CD4-positive, alpha-beta T cell treated with Interleukin-17A for 4 hours (primary cell): ENCODE results near the gene TRIM2.
"Not testable (repeated sequence)": the region's sequence is repeated elsewhere in the genome, so short reads cannot be mapped to it uniquely, and the experiment has no call there.

Source experiments
- DNase-seq: peaks from one replicate; pipeline ENCODE4 v3.0.0-alpha.2; 2020; ENCODE audit warnings: mixed read lengths

Gene TRIM2

DNA sequence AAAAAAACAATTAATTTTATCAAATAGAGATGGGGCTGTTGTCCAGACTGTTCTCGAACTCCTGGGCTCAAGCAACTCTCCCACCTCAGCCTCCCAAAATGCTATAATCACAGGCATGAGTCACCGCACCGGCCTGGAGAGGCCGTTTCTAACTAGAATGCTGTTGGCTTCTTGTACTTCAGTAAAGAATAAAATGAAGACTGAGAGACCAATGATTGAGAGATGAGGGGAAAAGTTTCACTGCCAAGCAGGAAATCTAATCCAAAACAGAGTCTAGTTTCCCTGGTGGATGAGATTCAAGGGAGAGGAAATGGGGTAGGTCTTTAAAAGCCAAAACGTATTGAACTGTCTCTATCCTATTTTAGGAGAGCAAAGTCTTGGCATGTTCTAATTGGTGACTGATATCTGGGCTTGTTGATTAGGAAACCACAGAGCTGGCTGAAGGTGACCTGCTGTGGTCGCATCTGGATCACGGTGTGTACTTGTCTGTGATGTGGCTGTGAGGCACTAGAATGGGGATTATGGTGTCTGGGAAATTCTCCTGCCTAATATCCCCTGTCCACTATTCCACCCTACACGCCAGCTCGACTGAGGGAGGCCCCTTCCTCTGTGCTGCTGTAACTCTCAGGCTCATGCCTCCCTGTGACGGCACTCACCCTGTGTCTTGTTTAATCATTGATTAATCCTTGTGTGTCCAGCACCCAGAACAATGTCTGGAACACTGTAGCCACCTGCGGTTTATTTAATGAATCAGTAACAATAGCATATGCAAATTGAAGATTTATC, 15.0 kb upstream of the TRIM2 start:
- no peak for DNase-seq

DNA sequence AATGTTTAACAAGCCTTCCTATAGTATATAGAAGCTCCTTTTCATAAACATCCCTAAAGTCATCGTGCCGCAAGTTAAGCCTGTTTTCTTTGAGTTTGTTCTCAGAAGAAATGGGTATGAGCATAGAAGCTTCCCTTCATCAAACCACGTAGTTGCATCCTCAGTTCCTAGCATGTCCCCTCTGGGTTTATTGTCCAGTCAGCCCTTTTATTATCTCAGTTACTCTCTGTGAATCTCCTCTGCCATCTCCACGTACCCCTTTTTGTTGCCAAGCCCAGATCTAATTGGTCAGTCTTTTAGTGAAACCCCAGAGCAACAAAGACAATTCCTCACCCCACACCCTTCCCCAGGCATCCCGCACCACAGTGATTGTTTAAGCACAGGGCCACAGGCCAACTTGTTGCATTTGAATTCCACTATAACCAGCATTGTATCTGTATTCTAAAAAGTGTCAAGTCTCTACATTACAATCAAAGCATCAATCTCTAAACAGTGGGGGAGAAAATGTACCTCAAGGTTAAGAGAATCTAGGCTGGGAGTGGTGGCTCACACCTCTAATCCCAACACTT, 12.4 kb upstream of the TRIM2 start:
- no peak for DNase-seq

DNA sequence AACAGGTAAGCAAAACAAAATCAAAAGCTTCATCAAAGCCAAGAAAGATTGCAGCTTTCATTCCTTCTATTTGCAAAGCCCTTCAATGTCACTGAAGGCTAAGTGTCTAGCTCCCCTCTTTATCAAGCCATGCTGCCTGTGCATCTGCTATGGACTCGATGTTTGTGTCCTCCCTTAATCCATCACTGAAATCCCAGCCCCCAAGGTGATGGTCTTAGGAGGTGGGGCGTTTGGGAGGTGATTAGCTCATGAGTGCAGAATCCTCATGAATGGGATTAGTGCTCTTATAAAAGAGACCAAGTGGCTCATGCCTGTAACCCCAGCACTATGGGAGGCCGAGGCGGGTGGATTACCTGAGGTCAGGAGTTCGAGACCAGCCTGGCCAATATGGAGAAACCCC, 6.9 kb upstream of the TRIM2 start:
- DNase-seq, result no peak

DNA sequence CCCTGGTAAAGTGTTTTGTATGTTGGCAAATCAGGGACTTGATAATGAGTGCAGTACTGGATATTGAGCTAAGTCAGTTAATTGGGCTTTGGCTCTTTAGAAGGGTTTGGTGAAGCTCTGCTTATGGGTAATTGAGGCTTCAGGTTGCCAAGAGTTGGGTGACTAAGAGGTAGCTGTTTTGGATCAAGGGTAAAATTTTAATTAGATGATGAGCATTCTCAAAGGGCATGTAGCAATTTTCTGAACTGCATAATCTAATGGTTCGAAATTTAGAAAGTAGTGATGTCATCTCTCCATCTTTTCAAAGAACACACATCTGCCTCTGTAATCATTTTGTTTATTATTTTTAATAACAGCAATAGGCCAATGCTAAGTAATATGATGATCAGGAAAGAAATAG, 5.5 kb upstream of the TRIM2 start:
- no peak for DNase-seq

DNA sequence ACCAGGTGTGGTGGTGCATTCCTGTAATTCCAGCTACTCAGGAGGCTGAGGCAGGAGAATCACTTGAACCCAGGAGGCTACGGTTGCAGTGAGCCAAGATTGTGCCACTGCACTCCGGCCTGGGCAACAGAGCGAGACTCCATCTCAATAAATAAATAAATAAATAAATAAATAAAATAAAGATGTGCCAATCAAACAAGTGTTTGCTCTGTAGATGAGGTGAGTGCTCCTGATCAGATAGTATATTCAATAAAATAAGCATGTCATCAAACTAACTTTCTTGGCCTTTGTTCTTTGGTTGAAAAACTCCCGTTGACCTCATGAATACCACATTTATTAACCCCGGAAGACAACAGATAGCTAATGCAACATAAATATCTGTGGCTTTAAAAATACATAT, 497 bp upstream of the TRIM2 start:
- DNase-seq, result not testable (repeated sequence)

DNA sequence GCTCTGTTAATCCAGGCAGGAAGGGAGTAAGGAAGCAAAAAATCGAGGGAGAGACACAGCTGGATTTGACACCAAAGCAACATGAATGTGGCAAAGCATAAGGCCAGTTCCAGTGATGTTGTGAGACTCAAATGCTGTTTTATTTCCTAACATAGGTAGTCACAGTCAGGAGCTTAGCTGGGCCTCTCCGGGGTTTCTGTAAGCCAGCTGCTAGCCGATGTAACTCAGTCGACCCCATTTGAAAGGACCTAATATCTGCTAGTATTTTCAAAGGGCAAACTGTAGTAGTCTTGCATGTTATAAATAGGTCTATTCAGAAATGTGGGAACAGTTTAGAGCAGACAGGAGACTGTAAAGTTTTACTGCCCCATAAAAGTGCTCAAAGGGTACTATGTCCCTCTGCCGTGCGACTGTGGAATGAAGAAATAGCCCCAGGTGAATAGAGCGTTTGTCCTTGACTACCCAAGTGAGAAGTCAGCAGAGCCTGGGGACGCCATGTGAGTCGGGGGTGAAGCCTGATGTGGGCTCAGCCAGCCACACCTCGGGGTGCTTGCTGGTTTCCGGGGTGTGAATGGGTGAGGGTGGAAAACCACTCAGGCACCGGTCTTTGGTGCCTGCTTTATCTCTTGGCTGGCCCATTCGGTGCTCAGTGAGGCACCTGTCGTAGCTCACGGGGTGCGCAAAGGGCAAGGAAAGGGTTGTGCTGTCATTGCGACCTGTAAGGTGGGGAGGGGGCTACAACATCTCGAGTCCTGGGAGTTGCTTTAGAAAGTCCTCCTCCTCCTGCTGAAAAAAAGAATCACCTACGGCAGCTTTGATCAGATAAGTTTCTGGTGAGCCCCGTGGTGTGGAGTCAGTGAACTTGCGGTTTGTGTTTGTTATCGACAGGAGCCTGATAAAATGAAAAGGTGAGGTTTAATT, 745 bp downstream of the TRIM2 start:
- peak; percentile 65 for DNase-seq

DNA sequence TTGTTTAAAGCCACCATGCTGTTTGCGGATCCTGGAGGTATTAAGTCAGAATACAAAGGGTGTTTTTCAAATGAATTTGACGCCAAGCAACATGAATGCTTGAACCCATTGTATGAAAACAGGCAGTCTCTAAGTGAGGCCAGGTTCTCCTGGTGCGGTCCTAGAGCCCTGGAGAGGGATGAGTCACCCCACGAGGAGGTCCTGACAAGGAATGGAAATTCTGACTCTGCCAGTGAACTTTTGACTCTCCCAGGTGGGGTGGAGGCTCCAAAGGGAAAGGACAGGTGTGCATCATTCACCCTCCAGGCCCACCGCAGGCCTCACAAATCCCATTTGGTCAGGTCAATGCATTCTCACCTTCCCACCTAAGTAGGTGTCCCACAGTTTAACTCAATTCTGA, 1.5 kb downstream of the TRIM2 start:
- peak; percentile 14 for DNase-seq

DNA sequence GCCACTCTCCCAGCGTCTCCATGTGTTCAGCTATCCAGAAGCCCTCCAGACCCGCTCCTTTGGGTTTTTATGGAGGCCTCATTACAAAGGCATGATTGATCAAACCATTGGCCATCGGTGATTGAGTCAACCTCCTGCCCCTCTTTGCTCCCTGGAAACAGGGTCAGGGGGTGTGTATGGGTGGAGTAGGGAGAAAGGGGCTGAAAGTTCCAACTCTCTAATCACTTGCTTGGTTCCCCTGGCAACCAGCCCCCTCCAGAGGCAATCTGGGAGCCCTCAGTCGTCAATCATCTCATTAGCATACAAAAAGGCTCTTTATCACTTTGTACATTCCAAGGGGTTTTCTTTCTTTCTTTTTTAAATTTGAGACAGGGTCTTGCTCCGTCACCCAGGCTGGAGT, 2.3 kb downstream of the TRIM2 start:
- DNase-seq, result no peak

DNA sequence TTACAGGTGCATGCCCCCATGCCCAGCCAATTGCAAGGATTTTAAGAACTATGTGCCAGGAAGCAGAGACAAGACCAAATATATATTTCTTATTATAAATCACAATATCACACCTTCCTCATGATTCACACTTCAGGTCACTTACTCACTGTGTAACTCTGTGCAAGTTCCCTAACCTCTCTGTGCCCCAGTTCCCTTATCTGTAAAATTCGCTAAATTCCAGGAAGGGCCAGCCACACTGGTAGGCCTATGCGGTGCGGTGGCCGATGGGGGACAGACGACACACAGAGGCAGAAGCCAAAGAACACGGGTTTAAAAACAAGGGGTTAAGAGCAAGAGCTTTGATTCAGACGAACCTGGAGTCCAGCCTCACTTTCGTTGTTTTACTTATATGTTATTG, 2.8 kb downstream of the TRIM2 start:
- no peak for DNase-seq

DNA sequence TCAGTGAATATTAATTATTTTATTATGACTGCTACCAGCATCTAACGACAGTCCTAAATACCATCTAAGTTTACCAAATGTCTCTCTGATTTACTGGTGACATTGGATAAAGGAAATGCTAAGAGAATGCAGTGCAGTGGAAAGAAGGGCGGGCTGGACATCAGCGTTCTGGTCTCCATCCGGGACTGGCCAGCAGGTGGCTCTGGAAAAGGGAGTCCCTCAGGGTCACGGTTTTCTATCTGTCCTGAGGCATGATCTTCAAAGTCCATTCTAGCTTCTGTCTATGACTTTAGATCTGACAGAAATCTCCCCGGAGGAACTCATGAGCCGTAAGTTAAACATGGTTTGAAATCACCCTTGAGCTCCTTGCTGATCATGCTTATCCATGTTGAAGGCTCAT, 3.3 kb downstream of the TRIM2 start:
- DNase-seq, result no peak

DNA sequence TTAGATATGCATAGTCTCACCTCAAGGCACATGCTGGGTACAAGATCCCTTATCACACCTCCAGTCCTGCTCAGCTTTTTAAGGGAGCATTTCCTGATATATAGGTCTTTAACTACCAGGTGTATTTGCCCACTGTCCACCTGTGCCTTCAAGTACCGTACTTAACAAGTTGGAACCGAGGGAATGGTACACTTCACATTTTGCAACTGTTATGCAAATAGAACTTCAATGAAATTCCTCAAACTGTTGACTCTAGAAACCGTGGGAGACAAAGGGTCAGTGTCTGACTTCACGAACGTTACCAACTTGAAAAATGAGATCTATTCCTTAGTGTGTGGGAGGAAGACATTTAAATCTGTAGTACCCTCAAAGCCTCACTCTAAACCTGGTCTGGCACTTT, 5.2 kb downstream of the TRIM2 start:
- DNase-seq, result no peak

DNA sequence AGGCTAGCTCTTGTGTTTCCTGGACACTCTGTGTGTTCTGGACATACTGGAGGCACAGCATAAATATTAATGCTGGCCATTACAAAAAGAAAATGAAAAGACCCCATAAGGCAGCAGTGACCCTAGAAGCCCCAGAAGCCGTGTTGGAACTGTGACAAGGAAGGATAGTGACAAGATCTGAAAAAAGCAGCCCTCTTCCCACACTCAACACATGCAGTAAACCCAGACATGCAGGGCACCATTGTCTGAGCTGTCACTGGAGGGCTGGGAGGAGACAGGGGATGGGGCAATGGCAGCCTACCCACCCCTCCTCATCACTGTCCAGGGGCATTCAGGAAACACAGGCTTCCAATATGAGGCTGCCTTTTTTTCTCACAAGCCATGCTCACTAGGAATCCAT, 6.5 kb downstream of the TRIM2 start:
- DNase-seq, result no peak

DNA sequence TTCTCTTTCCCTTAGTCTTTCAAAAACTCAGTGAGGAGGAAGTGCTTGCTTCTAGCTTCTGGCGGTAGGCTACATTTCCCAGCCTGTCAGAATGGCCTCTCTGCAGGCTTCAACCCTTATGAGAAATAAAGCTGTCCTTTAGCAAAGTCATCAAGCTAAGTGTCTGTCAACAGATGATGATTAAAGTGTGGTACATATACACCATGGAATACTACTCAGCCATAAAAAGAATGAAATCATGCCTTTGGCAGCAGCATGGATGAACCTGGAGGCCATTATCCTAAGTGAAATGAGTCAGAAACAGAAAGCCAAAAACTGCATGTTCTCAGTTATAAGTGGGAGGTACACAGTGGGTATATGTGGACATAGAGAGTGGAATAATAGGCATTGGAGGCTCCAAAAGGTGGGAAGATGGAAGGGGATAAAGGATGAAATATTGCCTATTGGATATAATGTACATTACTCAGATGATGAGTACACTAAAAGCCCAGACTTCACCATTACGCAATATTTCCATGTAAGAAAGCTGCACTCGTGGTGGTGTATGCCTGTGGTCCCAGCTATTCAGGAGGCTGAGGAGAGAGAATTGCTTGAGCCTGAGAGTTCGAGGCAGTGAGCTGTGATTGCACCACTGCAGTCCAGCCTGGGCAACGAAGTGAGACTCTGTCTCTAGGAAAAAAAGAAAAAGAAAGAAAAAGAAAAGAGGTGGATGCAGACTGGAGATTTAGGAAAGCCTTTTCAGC, 7.9 kb downstream of the TRIM2 start:
- no peak for DNase-seq

DNA sequence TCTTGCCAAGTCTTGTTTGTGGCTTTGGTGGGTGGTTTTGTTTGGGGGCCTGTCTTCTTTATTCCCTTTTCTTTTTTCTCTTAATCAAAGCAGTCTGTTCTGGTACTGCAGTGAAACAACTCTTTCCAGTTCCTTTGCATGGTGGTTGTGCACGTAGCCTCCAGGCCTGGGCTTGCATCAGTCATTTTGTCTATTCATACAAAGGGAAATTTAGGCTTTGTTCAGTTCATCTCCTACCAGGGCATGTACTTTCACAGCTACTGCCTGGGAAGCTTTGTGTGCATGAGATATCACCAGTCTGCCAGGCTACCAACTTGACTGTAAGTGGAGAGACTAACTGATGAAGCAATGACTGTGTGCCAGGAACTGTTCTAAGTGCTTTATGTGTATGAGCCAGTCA, 8.5 kb downstream of the TRIM2 start:
- no peak for DNase-seq

DNA sequence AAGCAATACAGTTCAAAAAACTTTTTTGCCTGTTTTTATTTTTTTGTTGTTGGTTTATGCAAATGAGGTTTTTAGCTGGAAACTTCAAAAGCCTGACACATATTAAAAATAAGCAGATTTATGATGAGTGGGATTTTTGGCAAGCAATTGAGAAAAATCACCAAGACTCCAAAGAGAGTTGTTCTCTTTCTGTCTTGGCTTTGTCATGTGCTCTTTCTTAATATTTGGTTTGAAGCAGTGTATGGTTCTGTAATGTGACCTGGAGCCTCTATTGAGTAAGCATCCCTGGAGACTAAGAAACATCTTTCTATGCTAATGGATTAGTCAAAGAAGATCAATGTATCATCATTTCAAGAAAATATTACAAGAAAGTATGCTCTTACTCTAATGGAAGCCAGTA, 11.7 kb downstream of the TRIM2 start:
- no peak for DNase-seq

DNA sequence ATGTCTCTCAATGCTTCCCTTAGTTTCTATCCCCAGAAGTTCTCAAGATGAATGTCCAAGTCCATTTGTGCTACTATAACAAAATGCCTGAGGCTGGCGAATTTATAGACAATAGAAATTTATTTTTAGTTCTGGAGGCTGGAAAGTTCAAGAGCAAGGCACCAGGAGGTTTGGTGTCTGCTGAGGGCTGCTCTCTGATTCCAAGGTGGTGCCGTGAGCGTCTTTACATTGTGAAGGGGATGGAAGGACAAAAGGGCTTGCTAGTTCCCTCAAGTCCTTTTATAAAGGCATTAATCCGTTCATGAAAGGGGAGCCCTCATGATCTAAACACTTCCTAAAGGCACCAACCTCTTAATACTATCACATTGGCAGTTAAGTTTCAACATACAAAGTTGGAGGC, 12.3 kb downstream of the TRIM2 start:
- DNase-seq, result no peak

DNA sequence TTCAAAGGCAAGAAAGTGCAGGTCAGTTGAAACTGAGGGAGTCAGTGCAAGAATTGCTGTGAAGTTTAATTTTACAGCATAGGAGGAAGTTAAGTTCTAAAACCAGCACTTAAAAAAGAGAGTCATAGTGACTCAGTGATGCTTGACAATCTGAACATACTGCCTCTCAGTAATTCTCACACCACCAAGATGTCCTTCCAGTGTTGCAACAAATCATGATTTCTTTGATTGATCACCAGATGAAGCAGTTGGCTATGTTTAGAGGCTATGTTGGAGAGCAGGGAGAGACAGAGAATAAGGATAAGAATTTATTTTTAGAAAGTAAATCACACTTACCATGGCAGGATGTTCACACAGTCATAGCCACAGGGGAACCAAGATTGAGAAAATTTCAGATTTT, 13.2 kb downstream of the TRIM2 start:
- DNase-seq, result no peak

DNA sequence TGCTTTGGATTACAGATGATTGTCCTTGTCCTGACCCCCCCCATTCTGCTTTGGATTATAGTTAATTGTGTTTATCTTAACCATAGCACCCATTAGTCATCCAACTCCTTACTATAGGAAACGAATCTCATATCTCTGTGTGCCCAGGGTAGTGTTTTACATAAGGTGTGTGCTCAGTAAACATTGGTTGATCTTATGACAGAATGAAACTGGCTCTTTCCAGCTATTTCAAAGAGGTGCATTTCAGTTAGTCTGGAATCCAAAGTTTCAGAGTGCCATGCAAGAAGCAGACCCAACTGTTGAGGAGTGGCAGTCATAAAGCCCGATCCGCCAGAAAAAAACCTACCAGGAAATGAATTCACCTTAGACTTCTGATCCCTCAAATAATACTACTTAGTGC, 14.7 kb downstream of the TRIM2 start:
- DNase-seq, result no peak

DNA sequence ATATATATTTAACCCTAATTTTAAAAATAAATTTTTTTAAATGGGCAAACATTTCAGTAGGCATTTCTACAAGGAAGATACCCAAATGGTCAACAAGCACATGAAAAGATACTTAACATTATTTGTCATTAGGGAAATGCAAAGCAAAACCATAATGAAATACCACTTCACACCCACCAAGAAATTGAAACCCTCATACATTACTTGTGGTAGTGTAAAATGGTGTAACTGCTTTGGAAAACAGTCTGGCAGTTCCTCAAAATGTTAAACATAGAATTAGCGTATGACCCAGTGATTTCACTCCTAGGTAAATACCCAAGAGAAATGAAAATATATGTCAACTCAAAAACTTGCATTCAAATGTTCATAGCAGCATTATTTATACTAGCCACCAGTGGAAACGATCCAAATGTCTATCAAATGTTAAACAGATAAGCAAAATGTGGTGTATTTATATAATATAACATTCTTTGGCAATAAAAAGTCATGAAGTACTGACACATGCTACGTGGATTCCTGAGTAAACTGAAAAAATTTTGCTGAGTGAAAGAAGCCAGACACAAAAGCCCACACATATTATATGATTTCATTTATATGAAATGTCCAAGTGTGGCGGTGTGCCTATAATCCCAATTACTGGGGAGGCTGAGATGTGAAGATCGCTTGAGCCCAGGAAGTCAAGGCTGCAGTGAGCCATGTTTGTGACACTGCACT, 16.6 kb downstream of the TRIM2 start:
- no peak for DNase-seq

DNA sequence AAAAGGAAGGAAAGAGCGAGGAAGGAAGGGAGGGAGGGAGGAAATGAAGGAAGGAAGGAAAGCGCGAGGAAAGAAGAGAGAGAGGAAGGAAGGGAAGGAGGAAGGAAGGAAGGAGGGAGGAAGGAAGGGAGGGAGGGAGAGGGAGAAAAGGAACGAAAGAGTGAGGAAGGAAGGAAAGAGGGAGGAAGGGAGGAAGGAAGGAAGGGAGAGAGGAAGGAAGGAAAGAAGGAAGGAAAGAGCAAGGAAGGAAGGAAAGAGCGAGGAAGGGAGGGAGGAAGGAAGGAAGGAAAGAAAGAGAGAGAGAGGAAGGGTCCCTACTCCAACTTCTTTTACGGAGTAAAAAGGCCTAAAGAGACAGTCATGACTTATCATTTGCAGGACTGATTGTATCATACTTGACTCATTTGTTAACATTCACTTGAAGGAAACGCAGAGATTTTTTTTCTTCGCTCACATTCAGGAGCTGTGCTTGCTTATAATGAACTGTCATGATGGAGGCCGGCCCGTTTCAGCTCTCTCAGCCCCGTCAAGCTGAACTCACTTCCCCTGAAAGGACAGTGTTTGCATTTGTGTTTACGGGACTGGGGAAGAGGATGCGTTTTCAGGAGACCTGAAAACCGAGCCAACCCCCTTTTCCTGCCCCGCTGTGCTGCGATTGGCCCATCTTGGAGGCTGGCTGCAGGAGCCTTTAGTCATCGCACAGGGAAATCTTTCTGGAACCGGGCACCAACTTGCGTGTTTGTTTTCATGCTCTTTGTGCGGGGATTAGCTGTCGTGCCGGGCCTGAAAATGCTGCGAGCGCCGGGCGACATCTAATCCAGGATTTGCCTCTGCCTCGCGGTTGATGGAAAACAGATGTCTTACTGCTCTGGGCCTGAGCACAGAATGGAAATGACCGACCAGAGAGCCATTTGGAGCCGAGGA, 17.8 kb downstream of the TRIM2 start:
- DNase-seq, result peak; percentile 57

DNA sequence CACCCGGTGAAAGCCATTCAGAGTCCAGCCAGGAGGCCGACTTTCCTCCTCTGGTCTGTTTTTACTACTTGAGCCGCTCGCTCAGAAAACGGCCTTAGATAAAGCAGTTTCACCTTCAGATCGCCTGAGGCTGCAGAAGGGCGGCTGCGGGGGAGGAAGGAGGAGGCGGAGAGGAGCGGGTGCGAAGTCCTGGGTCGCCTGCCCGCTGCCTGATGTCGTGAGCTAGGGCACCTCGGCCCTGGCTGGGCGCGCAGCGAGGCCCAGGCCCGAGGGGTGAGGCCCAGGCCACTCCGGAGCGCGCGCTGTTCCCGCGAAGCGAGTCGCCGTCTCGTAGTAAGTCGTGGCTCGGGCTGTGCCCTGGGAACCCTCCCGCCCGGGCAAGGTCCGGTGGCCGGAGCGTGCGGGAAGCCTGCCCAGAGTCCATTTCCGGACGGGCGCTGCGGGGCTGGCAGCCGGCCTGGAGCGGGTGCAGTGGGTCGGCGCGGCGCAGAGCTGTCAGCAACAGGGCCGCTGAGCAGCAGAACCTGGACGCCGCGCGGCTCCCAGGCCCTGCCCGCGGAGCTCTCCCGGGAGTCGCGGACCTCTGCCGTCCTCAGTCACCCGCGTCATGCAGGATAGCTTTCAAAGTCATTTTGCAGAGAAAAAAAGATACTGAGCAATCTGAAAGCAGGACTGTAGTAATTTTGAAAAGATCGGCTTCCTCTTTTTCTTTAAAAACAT, 18.6 kb downstream of the TRIM2 start:
- DNase-seq, result peak; percentile 44
